ENCODE results near the gene MAP2K7.

The MAP2K7 gene

DNA sequence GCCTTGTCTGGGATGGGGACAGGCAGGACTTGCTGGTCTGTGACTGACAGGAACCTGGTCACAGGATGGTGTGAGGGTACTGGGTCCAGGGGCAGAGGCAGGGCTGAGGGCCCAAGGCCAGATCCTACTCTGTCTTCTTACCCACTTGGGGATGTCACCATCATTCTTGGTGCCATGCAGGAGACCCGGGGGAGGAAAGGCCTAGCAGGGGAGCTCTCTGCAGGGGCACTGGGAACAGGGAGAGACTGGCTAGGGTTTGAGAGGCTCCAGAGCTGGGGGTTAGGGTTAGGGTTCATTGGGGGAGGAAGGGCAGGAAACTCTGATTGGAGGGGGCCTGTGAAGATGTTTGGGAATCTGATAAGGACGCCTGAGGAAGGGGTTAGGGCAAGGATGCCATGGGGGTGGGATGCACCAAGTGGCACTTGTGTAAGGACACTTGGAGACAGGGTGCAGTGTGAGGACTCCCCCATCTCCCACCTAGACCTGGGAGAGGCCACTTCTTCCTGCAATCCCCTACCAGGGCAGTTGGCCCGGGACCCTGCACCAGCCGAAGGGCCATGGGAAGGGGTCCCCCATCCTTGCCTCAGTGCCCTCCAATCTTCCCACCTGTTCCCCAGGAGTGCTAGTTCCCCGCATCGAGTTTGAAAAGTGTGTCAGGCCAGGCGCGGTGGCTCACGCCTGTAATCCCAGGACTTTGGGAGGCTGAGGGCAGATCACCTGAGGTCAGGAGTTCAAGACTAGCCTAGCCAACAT, 36.4 kb upstream of the MAP2K7 start:
- DNase-seq, result no peak

DNA sequence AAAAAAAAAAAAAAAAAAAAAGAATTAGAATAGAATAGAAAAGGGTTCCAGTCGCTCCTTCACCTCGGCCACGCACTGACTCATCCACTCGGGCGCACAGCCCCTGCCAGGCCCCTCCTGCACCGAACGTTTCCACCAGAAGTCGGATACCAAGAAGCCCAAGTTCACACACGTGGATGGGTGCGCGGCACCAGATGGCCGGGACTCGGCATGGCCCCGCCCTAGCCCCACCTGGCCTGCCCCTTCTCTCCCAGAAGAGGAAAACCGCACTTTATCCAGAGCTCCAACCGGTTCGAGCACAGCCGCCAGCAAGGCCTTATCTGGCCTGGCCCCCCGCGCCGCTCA, 35.4 kb upstream of the MAP2K7 start:
- no peak for DNase-seq

DNA sequence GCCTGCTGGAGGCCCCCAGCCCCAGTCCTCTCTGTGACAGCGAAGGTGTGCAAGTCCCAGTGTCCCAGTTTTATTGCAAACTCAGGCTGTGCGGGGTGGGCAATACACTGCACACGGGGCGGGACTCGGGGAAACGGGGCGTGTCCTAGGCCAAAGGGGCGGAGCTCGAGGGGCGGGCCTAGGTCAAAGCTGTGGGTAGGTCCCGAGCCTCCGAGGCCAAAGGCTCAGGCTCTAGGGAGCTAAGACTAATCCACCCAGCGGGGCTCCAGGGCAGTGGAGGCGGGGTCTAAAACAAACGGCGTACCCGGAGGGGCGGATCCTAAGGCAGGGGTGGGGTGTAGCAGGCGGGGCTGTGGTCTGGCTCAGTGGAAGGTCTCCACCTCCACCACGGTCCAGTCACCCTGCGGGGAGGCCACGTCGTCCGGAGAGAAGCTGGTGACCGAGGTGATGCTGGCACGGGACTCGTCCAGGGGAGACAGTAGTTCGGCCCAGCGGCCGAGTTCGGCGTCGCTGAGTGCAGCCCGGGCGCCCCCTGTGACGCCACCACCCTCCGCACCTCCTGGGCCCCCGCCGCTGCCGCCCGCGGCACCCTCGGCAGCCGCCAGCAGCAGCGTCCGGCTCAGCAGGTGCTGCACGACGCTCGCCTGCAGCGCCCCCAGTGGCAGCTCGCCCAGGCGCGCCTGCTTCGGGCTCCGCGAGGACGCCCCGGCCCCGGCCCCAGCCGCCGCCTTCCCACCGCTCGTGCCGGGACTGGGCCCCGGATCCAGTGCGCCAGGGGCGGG, 34.8 kb upstream of the MAP2K7 start:
- peak; percentile 81 for DNase-seq

DNA sequence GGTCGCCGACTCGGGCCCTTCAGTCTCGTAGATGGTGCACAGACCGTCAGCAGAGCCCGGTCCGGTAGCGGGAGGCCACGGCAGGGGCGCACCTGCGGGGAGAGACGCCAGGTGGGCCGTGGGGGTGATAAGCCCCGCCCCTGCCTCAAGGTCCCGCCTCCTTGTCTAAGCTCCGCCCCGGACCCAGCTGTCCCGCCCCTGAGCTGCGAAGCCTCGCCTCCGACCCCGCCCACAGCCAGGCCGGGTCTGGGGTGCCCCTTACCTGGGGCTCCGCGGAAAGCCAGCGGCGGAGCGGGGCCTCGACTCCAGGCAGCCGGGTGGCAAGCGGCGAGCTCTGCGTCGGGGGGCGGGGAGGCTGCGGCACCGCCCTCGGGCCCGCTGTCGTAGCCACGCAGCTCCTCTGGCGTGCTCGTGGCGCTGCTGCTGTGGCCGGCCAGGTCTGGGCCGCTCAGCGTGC, 34.2 kb upstream of the MAP2K7 start:
- peak; percentile 75 for DNase-seq

DNA sequence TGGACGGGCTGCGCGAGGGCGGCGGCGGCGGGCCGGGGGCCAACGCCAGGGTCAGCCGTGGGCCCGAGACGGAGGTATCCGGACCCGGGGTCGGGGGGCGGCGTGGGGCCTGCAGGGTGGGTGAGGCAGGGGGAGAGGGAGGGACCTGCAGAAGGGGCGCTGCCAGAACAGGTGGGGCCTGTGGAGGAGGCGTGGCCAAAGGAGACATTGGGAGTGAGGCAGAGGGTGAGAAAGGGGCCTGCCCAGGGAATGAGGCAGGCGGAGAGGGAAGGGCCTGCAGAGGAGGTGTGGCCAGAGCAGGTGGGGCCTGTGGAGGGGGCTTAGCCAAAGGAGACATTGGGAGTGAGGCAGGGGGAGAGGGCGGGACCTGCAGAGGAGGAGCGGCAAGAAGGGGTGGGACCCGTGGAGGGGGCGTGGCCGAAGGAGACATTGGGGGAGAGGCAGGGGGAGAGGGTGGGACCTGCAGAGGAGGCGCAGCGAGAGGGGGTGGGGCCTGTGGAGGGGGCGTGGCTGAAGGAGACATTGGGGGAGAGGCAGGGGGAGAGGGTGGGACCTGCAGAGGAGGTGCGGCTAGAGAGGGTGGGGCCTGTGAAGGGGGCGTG, 33.7 kb upstream of the MAP2K7 start:
- DNase-seq, result peak; percentile 37

DNA sequence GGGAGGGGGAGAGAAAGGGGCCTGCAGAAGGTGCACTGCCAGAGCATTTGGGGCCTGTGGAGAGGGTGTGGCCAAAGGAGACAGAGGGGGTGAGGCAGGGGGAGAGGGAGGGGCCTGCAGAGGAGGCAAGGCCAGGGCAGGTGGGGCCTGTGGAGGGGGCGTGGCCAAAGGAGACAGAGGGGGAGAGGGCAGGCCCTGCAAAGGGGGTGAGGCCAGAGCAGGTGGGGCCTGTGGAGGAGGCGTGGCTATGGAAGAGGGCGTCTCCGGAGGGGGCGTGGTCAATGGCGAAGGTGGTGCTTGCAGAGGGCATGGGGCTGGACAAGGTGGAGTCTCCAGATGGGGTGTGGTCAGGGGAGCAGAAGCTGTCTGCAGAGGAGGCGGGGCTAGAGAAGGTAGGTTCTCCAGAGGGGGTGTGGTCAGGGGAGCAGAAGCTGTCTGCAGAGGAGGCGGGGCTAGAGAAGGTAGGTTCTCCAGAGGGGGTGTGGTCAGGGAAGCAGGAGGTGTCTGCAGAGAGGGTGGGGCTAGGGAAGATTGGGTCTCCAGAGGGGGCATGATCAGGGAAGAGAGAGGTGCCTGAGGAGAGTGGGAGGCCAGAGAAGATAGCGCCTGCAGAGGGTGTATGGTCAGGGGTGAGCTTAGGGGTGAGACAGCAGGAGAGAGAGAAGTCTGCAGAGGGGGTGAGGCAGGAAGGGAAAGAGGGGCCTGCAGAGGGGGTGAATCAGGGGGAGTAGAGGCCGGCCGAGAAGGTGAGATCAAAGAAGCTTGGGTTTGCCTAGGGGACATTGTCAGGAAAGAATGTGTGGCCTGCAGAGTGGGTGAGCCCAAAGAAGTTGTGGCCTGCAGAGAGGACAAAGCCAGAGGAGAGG, 32.9 kb upstream of the MAP2K7 start:
- DNase-seq, result peak; percentile 70

DNA sequence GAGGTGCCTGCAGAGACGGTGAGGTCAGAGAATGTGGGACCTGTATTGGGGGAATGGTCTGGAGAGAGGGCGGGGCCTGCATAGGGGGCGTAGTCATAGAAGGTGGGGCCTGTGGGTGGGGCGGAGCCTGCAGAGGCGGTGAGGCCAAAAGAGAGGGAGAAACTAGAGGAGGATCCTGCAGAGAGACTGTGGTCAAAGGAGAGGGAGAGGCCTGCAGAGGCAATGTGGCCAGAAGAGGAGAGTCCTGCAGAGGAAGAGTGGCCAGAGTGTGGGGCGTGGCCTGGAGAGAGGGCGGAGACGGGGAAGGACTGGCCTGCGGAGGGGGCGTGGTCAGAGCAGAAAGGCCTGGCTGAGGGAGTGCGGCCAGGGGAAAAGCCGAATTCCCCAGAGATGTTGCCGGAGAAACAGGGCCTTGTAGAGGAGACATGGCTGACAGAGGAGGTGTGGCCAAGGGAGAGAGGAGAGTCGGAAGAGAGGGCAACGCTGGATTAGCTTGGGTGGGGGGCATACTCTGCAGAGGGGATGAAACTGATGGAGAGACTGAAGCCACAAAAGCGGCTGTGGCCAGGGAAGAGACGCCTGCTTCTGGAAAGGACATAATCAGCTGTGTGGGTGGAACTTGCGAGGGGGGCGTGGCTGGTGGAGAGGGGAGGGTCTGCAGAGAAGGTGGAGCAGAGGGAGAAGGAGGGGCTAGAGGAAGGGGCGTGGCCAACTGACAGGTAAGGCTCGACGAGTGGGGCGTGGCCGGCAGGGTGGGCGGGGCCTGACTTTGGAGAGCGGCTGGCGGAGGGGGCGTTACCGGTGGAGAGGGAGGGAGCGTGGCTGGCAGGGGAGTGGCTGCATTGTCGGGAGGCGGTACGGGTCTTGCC, 32.0 kb upstream of the MAP2K7 start:
- peak; percentile 84 for DNase-seq

DNA sequence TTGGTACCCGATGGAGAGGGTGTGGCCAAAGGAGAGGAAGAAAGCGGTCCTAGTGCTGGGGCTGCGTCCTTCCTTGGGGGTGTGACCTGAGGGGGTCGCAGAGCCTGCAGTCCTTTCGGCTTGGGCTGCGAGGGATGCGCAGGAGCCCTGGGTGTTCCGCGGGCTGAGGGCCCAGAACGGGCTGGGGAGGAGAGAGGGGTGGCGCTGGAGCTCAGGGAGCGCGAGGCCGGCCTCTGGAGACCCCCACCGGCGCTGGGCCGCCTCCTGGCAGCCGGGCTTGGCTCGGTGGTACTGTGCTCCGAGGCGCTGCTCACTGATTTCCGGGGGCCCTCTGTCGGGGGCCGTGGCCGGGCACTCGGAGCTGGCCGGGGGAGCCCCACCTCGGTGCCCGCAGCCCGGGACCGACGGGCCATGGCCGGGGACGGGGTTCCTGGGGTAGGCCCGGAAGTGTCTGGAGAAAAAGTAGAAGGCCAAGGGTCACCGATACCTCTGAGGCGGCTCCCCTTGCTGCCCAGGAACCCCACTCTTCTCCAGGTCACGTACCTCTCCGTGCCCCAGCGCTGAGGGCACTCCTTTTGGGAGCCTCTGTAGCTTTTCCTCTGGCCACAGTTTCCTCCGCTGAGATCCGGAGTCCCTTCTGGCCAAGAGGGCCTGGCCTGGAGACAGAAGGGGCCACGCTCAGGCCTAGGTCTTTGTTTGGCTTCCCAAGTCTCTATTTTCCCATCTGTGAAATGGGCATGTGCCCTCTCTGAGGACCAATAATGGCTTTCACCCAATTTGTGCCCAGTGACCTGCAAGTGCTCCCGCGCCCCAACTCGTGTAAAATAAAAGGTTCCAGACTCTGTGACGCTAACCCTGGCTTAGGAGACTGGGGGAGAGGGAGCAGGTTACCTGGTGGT, 31.1 kb upstream of the MAP2K7 start:
- no peak for DNase-seq

DNA sequence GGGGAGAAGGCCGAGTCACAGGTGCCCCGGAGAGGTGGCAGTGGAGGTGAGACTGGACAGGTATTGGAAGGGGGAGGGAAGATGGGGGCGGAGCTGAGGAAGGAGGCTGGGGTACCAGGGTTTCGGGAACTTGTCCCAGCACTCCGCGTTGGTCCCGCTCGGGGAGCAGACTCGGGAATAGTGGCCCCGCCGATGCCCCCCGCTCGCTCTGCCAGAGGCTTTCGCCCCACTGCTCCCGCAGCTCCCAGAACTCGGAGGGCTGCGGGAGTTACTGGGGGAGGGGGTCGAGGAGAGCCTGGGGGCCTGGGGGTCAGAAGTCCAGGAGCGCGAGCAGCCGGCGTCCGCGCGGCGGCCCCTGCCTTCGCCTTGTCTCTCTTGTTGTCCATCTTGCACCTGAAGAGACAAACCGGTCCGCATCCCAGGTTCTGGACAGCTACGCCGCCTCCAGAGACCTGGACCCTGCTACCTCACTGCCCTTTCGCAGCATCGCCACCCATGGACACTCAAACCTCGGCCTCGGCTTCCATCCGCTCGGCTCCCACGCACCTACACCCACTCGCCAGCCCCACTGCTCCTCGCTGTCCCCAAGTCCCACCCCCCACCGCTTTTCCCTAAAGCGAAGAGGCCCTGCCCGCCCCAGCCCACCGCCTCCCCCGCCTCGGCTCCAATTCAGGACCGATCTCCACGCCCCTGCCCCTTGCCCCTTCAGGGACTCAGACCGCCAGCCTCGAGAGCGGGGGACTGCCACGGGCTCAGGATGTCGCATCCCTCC, 30.2 kb upstream of the MAP2K7 start:
- DNase-seq, result no peak

DNA sequence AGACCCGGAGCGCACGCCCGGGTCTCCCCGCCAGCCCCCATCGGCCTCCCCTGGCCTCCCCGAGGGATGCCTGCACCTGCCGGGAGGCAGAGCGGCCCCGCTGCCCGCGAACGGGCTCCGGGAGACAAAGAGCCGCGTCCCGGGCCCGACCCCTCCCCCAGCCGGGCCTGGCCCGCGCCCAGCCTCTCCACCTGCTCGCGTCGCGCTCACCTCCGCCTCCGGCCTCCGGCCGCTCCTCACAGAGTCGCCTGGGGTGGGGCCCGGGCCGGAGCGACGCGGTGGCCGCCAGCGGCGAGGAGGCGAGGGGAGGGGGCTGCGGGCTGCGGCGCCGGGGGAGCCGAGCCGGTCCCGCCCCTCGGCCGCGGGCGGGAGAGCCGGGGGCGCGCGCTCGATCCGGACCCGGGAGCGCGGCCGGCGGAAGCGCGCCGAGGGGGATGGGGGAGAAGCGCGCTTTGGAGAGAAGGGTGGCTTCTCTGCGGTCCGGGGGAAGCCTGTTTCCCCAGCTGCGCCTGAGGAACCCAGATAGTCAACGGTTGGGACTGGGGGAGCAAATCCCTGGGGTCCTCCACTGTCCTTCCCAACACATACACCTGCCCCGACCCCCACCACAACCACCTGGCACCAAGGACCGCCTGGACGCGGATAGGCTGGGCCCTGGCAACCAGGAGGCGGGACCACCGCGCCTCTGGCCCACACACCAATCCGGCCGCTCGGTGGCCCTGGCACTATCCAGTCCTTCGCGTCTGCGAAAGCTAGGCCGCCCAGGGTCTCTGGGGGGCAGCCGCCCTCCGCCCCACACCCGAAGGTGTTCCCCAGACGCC, 29.4 kb upstream of the MAP2K7 start, which contains the start of gene PRR36:
PRR36 (minus strand) TSS at position 315 of the 821 bp plus-strand sequence. CDS start 701 bp downstream, outside the sequence.
- no peak for DNase-seq

DNA sequence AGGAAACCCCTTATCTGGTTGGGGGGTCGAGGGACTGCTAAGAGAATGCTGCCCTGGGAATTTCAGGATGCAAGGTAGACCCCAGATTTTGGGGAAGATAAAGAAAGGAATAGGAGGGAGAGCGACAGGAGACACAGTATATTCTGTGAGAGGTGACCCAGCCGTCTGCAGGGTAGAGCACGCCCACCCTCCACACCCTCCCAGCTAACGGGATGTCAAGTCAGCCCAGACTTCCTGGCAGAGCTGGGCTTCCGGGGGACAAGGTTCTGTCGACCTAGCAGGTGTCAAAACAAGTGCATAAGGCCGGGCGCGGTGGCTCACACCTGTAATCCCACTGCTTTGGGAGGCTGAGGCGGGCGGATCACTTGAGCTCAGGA, 28.8 kb upstream of the MAP2K7 start:
- no peak for DNase-seq

DNA sequence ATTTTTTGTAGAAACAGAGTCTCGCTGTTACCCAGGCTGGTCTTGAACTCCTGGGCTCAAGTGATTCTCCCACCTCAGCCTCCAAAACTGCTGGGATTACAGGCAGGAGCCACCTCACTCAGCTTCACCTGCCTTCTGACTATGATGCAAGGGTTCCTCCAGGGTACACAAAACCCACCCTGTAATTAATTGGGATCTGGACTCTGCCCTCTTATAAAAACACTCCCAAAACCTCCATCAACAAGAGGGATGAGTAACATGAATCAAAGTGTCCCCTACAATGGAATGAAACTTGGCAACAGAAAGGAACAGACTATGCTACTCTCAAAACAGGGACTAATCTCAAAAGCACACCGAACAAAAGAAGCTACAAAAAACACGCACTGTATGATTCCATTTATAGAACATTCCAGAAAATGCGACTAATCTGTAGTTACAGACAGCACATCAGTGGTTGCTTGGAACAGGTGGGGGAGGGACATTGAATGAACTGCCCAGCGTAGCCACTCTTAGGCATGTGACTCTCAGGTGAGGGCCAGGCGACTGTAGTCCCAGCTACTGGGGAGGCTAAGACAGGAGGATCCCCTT, 26.3 kb upstream of the MAP2K7 start:
- DNase-seq, result no peak

DNA sequence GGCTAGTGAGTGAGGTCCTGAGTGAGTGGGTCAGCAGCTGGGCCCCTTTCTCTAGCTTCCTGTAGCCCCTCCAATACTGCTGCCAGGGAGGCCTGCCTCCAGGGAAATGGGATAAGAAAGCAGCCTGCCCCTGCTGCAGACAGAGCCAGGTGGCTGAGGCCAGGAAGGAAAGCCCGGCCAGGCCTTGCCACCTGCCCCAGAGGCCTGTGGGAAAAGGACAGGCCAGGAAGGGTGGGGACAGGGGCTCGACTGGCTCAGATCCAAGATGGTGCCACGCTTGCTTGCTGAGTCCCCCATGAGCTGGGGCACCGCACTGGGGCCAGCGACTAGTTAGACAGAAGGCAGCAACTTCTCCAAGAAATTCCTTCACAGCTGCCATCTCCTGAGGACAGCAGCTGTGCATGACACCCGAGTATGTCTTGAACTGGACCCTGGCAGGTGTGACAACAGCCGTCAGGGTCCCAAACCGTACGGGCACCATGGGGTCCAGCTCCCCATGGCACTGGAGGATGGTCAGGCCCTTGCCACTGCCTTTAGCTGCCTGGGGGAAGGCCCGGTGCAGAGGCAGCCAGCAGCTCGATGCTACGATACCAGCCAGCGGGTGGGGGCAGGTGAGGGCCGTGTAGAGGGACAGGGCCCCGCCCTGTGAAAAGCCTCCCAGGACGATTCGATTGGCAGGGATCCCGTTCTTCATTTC, 24.4 kb upstream of the MAP2K7 start:
- DNase-seq, result no peak

DNA sequence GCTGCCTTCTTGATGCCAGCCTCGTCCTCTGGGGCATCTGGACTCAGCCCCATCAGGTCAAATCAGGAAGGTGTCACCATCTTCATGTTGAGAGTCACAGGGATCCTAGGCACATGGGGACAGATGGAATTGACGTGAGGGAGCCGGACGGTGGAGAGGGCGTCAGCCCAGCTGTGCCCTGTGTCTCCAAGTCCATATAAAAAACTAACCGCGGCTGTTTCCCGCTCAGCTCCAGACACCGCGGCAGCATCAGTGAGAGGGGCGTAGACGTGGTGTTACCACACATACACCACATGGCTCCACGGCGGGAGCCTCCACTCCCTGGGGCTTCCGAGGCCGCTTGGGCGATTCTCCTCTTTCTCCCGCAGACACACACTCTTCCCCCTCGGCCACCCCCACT, 23.8 kb upstream of the MAP2K7 start:
- no peak for DNase-seq

DNA sequence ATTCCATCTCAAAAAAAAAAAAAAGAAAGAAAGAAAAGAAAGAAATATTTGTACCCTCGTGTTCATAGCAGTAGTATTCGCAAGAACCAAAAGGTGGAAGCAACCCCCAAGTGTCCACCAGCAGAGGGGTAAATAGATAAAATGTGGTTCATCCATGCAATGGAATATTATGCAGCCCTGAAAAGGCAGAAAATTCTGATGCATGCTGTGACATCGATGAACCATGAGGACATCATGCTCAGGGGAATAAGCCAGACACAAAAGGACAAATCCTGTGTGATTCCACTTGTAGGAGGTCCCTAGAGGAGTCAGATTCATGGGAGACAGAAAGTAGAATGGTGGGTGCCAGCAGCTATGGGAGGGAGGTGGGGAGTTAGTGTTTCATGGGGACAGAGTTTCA, 21.8 kb upstream of the MAP2K7 start:
- no peak for DNase-seq

DNA sequence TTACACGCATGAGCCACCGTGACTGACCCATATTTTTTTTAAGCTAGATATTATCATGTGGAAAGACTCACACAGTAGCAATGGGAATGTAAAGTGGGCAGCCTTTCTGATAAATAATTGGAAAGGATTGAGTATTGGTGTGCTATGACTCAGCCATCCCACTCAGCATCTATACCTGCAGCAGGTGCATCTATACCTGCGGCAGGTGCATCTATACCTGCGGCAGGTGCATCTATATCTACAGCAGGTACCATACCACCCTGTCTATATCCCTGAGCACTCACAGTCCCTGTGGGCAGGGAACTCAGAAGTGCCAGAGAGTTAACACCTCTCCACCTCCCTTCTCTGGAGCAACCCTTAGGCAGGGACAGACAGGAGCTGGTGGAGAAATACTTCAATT, 20.6 kb upstream of the MAP2K7 start:
- no peak for DNase-seq

DNA sequence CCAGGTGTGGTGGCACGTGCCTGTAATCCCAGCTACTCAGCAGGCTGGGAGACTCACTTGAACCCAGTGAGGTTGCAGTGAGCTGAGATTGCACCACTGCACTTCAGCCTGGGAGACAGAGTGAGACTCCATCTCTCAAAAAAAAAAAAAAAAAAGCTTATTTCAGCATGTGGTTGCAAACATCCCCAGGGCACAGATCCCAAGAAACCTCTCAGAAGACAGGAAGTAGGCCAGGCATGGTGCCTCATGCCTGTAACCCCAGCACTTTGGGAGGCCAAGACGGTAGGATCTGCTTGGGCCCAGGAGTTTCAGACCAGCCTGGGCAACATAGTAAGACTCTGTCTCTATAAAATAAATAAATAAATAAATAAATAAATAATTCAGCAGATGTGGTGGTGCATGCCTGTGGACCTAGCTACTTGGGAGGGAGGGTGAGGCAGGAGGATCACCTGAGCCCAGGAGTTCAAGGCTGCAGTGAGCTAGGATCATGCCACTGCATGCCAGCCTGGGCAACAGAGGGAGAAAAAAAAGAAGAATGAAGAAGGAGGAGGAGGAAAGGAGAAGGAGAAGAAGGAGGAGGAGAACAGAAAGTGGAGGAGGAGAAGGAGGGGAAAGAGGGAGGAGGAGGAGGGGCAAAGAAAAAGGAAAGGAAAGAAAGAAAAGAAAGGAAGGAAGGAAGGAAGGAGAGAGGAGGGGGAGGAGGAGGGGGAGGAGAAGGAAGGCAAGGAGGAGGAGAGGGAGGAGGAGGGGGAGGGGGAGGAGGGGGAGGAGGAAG, 19.7 kb upstream of the MAP2K7 start:
- no peak for DNase-seq

Measured in activated CD4-positive, alpha-beta T cell treated with anti-CD3 and anti-CD28 coated beads, Interleukin-2, amount 50 U/mL, for 16 hours (primary cell).